Measurements from ENCODE around the gene STK32A.

The STK32A gene

GRCh38 chr5:147430628-147431027, 195.8 kb downstream of the STK32A start:
- no peak for DNase-seq

- no peak for DNase-seq
Measured at GRCh38 chr5:147431586-147431985, 196.8 kb downstream of the STK32A start.

- DNase-seq: no peak
Measured at GRCh38 chr5:147432323-147432722, 197.5 kb downstream of the STK32A start.

GRCh38 chr5:147434049-147434448, 199.2 kb downstream of the STK32A start:
- no peak for DNase-seq

GRCh38 chr5:147436596-147436995, 201.8 kb downstream of the STK32A start:
- no peak for DNase-seq

GRCh38 chr5:147437161-147437596, 202.4 kb downstream of the STK32A start:
- DNase-seq: no peak

Measured in NCI-H510A (cell line).